Hematopoietic multipotent progenitor cell treated with erythropoietin and hydrocortisone succinate and interleukin-3 and kit ligand, for 6 days (in vitro differentiated cells): ENCODE data around the gene IL10RB.
"Not testable (repeated sequence)": the region's sequence is repeated elsewhere in the genome, so short reads cannot be mapped to it uniquely, and the experiment has no call there.

ENCODE experiments used
- DNase-seq: peaks from one replicate; pipeline ENCODE4 v3.0.0-alpha.2; 2015

IL10RB gene

GRCh38 chr21:33241846-33242245 is 24.3 kb upstream of the IL10RB start:
- no peak for DNase-seq

DNA sequence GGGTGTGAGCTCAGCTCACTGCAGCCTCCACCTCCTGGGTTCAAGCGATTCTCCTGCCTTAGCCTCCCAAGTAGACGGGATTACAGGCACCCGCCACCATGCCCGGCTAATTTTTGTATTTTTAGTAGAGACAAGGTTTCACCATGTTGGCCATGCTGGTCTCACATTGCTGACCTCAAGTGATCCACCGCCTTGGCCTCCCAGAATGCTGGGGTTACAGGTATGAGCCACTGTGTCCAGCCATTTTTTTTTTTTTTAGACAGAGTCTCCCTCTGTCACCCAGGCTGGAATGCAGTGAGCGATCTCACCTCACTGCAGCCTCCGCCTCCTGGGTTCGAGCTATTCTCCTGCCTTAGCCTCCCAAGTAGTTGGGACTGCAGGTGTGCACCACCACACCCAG is 23.3 kb upstream of the IL10RB start:
- DNase-seq, result not testable (repeated sequence)

DNA sequence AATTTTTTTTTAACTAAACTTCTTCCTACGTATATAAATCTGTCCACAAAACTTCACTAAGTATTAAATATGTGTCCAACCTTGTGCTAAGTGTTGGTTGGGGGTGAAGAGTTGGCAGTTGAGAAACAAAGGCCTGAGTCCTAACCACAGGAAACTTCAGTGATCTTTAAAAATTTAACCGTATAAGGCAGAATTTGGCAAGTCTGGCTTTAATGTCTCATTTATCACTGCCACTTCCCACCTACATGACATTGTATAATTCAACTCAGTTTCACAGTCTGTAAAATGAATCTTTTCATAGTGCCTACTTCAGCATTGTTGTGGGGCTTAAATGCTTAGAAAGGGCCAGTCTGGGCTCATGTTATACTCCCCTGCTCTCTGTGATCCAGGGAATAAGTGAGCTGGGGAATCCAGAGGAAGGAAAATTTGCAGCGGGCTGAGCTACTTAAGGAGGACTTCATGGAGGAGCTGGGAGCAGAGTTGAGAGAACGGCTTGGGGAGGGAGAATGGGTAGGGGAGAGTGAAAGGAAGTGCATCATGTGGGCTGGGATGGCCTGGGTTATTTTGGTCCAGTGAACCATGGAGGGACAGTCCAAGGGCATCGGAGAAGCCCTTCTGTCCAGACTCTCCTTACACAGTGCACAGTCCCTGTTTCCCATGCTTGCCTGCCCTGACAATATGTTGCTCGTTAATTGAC is 21.9 kb upstream of the IL10RB start:
- peak; percentile 63 for DNase-seq

DNA sequence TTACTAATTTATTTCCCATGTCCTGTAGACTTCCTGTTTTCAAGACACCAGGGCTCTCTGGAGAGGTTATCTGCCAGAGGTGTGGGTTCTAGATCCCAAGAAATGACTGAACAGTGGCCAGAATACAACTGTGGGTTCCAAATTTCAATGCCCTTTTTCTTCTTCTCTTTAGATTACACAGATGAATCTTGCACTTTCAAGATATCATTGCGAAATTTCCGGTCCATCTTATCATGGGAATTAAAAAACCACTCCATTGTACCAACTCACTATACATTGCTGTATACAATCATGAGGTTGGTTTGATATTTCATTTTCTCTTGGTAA is 21.4 kb upstream of the IL10RB start:
- peak; percentile 79 for DNase-seq

- no peak for DNase-seq
Measured at GRCh38 chr21:33245289-33245918, 20.8 kb upstream of the IL10RB start.

DNA sequence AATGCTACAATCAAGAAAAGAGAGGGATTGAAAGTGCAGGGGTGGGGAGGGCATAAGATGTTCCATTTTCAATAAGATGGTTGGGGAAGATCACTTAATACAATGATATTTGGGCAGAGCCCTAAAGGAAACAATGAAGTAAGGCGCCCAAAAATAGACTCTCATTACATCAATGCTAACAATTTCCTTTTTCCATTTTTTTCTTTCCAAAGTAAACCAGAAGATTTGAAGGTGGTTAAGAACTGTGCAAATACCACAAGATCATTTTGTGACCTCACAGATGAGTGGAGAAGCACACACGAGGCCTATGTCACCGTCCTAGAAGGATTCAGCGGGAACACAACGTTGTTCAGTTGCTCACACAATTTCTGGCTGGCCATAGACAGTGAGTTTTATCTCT is 19.7 kb upstream of the IL10RB start:
- DNase-seq, result no peak

DNA sequence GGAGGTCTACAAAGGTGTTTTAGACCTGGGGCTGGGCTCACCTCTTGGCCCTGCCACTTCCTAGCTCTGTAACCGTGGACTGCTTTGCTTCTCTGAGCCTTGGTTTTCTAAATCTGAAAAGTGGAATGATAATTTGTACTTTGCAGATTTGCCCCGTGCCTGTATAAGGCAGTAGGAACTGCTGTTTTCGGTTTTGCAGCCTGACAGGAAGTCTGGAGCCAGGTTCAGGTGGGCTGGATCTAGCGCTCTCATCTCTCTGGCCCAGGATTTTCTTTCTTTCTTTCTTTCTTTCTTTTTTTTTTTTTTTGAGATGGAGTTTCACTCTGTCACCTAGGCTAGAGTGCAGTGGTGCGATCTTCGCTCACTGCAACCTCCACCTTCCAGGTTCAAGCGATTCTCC is 19.2 kb upstream of the IL10RB start:
- DNase-seq, result no peak

DNA sequence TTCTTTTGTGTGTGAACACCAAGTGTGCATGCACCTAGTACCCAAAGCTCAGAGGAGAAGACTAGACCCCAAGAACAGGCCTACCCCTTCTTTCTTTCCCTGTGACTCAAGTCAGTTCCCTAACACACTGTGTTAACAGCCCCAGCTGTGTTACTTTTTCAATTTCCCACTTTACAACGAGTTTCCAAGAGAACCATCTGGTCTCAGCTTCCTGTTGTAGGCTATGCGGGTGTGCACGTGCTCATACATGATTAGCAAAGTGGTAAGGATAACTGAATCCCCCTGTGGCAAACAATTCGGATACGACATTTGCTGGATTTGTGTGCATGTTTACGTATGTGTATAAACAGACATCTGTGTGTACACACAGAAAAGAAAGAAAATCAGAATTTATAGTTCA is 18.6 kb upstream of the IL10RB start:
- DNase-seq, result peak; percentile 53

- peak; percentile 53 for DNase-seq
Measured at GRCh38 chr21:33249331-33250002, 16.7 kb upstream of the IL10RB start.

- no peak for DNase-seq
Measured at GRCh38 chr21:33251119-33251518, 15.0 kb upstream of the IL10RB start.

DNA sequence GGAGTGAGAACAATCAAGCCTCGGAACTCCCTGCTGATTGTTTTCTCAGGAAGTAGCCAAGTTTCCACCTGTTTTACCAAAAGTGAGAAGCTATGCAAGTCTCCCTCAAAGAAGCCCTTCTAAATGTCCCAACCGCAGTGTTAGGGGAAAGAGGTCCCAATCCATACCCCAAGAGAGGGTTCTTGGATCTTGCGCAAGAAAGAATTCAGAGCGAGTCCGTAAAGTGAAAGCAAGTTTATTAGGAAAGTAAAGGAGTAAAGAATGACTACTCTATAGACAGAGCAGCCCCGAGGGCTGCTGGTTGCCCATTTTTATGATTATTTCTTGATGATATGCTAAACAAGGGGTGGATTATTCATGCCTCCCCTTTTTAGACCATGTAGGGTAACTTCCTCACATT is 12.8 kb upstream of the IL10RB start:
- DNase-seq, result not testable (repeated sequence)

GRCh38 chr21:33254766-33255165 is 11.4 kb upstream of the IL10RB start:
- DNase-seq, result no peak

- DNase-seq, result no peak
Measured at GRCh38 chr21:33255404-33255803, 10.8 kb upstream of the IL10RB start.

- DNase-seq, result no peak
Measured at GRCh38 chr21:33256019-33256418, 10.1 kb upstream of the IL10RB start.

DNA sequence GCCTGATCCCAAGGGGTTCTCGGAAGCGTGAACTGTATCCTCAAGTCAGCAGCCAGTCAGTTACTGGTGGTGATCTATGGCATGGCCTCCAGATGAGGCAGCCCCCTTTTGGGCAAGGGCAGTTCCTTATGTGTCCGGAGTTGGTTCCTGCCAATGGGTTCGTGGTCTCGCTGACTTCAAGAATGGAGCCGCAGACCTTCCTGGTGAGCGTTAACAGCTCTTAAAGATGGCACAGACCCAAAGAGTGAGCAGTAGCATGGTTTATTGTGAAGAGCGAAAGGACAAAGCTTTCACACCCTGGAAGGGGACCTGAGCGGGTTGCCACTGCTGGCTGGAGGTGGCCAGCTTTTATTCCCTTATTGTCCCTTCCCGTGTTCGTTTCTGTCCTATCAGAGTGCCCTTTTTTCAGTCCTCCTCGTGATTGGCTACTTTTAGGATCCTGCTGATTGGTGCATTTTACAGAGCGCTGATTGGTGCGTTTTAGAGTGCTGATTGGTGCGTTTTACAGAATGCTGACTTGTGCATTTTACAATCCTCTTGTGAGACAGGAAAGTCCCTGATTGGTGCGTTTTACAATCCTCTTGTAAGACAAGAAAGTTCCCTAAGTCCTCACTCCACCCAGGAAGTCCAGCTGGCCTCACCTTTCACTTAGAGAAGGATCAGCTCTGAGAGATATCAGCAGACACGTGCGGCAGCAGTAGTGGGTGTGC is 8.9 kb upstream of the IL10RB start:
- DNase-seq, result no peak

DNA sequence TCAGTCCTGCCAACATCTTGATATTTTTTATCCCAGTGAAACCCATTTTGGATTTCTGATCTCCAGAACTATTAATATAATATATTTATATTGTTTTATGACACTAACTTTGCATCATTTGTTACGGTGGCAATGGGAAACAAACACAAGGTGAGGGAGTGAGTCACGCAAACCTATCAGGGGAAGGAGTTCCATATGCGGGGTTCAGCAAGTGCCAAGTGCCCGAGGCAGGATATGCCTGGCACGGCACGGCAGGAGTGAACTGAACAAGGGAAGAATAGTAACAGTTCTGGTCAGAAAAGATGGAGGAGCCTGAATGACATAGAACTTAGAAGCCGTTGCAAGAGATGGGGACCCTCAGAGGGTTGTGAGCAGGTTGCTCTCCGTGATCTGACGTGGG is 7.7 kb upstream of the IL10RB start:
- no peak for DNase-seq

- DNase-seq, result no peak
Measured at GRCh38 chr21:33259428-33259827, 6.7 kb upstream of the IL10RB start.

DNA sequence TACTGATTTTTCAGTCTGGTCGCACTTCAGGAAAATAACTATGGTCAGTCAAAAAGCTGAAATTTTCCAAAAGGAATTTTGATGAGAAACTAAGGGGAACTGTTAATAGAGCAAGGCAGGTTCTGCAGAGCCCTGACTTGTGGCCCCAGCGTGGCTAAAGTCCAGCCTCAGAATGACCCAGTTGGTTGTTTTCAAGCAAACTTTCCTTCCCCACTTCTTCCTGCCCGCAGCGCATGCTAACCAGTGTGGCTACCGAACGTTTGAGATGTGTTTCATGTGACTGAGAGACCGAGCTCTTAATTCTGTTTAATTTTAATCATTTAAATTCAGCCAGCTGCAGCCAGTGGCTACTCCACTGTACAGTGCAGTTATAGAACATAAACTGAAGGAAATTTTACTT is 6.2 kb upstream of the IL10RB start:
- DNase-seq, result no peak

DNA sequence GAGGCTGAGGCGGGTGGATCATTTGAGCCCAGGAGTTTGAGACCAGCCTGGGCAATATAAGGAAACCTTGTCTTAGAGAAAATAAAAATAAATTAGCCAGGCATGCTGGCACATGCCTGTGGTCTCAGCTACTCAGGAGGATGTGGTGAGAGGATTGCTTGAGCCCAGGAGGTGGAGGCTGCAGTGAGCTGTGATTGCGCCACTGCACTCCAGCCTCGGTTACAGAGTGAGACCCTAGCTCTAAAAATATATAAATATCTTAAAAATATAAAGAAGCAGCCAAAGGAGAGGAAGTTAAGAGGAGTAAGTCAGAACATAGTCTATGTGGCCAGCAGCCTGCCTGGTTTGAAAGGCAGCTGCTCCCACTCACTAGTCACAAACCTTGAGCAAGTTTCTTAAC is 4.5 kb upstream of the IL10RB start:
- DNase-seq, result peak; percentile 46

GRCh38 chr21:33262921-33263320 is 3.2 kb upstream of the IL10RB start:
- DNase-seq, result no peak

DNA sequence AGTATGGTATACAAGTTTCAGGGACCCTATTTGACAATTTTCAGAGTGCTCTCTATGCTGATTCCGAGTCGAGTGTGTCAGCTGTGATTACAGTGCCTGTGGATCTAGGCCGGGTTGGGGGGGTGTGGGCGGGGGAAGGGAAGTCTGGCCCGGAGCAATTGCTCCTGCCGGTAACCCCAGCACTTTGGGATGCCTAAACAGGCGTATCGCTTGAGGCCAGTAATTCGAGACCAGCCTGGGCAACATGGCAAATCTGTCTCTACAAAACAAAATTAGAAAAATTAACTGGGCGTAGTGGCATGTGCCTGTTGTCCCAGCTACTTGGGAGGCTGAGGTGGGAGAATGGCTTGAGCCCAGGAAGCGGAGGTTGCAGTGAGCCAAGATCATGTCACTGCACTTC is 1.6 kb upstream of the IL10RB start:
- no peak for DNase-seq

- peak; percentile 88 for DNase-seq
Measured at GRCh38 chr21:33265664-33266049, 510 bp upstream of the IL10RB start.

DNA sequence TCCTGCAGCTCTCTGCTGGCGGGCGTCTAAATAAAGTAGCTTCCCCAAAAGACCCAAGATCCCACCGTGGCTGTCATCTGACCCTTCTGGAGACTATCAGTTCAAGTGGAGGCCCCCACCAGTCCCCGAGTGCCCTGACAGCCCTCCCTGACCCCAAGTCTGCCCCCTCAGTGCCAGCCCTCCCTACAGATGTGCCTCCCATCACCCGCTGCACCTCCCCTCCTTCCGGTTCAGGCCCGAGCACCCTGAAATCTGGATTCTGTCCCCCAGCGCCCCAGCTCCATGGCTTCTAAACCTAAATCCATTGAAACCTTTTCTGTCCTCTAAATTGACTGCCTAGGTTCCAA is 595 bp downstream of the IL10RB start:
- no peak for DNase-seq

GRCh38 chr21:33267250-33267649 is 1.1 kb downstream of the IL10RB start:
- peak; percentile 35 for DNase-seq
